ENCODE measurements around the gene PSMC5. TPM values are rescaled to one million over a fixed set of nuclear protein-coding genes. Genes with fewer than 3 reads are reported as not detected.

PSMC5 gene
- total RNA-seq, 1 donor from 2014 or later: 105 TPM

GRCh38 chr17:63817736-63818385 lies 9.4 kb upstream of the PSMC5 start:
- TF ChIP-seq CTCF (IDR thresholded peaks at IDR 0.05): no peak
- intact Hi-C loops (cut with DNase I): no loop called here
- ATAC-seq (no peak), DNase-seq (no peak)
- Histone ChIP-seq H3K27ac (no peak overlapping the region), H3K36me3 (peaks cover 99% of the 10 kb centered on the region), H3K9me3 (no peaks in the 10 kb centered on the region), H3K4me1 (no peaks in the 10 kb centered on the region), H3K27me3 (no peaks in the 10 kb centered on the region), H3K4me3 (no peak overlapping the region)

- intact Hi-C loops (cut with DNase I): no loop called here
- no peak for DNase-seq
- ATAC-seq: no peak
Measured at GRCh38 chr17:63819131-63819530, 8.1 kb upstream of the PSMC5 start.

GRCh38 chr17:63819585-63820537 lies 7.4 kb upstream of the PSMC5 start:
- no peak for TF ChIP-seq CTCF (IDR thresholded peaks at IDR 0.05)
- Histone ChIP-seq H3K9me3 (no peaks in the 10 kb centered on the region), H3K36me3 (peaks cover 99% of the 10 kb centered on the region), H3K4me3 (no peak overlapping the region), H3K27ac (no peak overlapping the region), H3K4me1 (no peaks in the 10 kb centered on the region), H3K27me3 (no peaks in the 10 kb centered on the region)
- intact Hi-C loops (cut with DNase I): no loop called here
- no peak for DNase-seq
- ATAC-seq: no peak

More at GRCh38 chr17:63819131-63819530, 8.1 kb upstream of the PSMC5 start:
- Histone ChIP-seq H3K36me3 (peaks cover 99% of the 10 kb centered on the region), H3K4me3 (no peak overlapping the region), H3K9me3 (no peaks in the 10 kb centered on the region), H3K4me1 (no peaks in the 10 kb centered on the region), H3K27ac (no peak overlapping the region), H3K27me3 (no peaks in the 10 kb centered on the region)
- no peak for TF ChIP-seq CTCF (IDR thresholded peaks at IDR 0.05)

- peaks cover 8% of the 10 kb centered on the region for H3K4me1 ChIP-seq
- H3K27me3 ChIP-seq: no peaks in the 10 kb centered on the region
- intact Hi-C loops (cut with DNase I): no loop called here
- H3K9me3 ChIP-seq: no peaks in the 10 kb centered on the region
- DNase-seq: no peak
- H3K4me3 ChIP-seq: no peak overlapping the region
- no peak for TF ChIP-seq CTCF (IDR thresholded peaks at IDR 0.05)
- H3K36me3 ChIP-seq: peaks cover 97% of the 10 kb centered on the region
- ATAC-seq: no peak
- H3K27ac ChIP-seq: no peak overlapping the region
Measured at GRCh38 chr17:63820963-63821561, 6.2 kb upstream of the PSMC5 start.

GRCh38 chr17:63821804-63822203 lies 5.4 kb upstream of the PSMC5 start:
- no peaks in the 10 kb centered on the region for H3K27me3 ChIP-seq

More at GRCh38 chr17:63821804-63822203, 5.4 kb upstream of the PSMC5 start:
- Histone ChIP-seq H3K4me3 (no peak overlapping the region), H3K36me3 (peaks cover 90% of the 10 kb centered on the region), H3K27ac (no peak overlapping the region), H3K4me1 (peaks cover 11% of the 10 kb centered on the region), H3K9me3 (no peaks in the 10 kb centered on the region)
- ATAC-seq: no peak
- TF ChIP-seq CTCF (IDR thresholded peaks at IDR 0.05): no peak
- intact Hi-C loops (cut with DNase I): no loop called here
- no peak for DNase-seq

All from upper lobe of right lung (tissue), 1 donor.